GM12875 (cell line): Measurements from ENCODE around the gene HBS1L.

ENCODE experiments used
- H3K4me3 ChIP-seq: one replicate; pipeline ENCODE4 v1.5.1; 2011; ENCODE audit warnings: low read depth, low read length, control low read depth
- TF ChIP-seq, protein P1 (sequence below): IDR thresholded peaks from 2 replicates; pipeline ENCODE4 v1.5.1; 2011; ENCODE audit warnings: low read depth, mild to moderate bottlenecking, control low read depth, inconsistent platforms, low read length, moderate library complexity, borderline replicate concordance; ENCODE audit not compliant: insufficient read depth

The HBS1L gene

DNA sequence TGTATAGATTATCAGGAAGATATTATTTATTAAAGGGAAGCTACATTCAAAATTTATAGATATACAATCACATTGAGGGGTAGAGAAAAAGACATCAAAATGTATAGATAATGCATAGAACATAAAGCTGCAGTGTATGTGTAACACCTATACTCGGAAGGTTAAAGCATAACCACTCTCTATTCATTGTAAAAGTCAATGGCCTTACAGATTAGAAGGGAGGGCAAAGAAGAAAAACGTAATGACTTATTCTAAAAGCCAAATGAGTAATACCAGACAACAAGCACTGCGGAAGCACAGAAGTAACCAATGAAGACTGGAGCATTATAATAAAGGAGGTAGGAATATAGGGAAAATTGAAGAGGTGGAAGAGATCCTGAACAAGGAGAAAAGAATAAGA is 11.3 kb downstream of the HBS1L start:
- TF ChIP-seq, protein P1, sequence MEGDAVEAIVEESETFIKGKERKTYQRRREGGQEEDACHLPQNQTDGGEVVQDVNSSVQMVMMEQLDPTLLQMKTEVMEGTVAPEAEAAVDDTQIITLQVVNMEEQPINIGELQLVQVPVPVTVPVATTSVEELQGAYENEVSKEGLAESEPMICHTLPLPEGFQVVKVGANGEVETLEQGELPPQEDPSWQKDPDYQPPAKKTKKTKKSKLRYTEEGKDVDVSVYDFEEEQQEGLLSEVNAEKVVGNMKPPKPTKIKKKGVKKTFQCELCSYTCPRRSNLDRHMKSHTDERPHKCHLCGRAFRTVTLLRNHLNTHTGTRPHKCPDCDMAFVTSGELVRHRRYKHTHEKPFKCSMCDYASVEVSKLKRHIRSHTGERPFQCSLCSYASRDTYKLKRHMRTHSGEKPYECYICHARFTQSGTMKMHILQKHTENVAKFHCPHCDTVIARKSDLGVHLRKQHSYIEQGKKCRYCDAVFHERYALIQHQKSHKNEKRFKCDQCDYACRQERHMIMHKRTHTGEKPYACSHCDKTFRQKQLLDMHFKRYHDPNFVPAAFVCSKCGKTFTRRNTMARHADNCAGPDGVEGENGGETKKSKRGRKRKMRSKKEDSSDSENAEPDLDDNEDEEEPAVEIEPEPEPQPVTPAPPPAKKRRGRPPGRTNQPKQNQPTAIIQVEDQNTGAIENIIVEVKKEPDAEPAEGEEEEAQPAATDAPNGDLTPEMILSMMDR, result no peak

GRCh38 chr6:135038335-135038734 is 16.3 kb downstream of the HBS1L start:
- TF ChIP-seq, protein P1, result no peak
- no peak overlapping the region for H3K4me3 ChIP-seq

More for the DNA sequence above, 11.3 kb downstream of the HBS1L start:
- no peak overlapping the region for H3K4me3 ChIP-seq

DNA sequence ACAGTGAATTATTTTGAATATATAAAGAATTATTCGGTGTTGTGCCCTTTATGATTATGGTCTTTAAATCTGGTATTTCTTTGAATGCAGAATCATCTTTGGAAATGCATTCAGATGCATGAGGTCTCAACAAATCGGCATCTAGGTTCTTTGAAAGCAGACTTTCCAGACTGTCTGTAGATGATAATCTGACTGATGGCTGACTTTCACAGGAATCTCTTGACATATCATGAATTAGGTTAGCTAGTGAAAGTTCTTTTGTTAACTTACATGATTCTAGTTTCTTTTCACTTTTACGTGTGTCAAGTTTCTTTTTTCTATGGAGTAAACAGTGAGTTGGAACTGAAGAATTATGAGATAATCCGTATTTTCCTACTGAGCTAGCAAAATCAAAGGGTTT is 17.1 kb downstream of the HBS1L start:
- H3K4me3 ChIP-seq, result no peak overlapping the region
- TF ChIP-seq, protein P1, result no peak

DNA sequence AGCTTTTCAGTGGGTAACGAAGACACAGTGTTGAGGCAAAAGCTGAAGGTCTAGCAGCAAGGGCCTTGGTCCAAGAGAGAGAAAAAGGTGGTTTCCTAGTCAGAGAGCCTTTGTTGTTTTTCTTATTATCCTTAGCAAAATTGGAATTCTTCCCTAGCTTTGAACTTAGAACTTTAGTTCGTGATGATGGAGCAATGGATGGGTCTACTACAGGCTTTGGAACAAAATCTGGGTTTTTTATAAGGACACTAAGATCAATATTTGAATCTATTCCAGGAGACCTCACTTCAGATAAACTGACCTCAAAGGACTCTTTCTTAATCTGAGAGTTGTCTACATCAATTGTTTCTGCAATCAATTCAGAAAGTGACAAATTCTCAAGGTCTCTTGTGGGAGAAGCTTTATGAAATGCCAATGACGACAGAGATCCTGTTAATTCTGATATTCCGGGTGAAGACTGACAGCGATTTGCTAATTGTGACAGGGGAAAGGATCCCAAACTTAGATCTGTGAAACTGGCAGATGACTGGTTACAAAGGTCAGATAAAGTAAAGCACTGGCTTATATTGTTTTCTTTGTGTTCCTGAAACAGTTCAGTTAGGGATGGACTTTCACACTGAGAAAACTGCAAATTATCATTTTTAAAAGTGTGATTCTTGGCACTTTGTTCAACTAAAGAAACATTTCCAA is 17.7 kb downstream of the HBS1L start:
- TF ChIP-seq, protein P1, result no peak

GRCh38 chr6:135033238-135033637 is 21.4 kb downstream of the HBS1L start:
- TF ChIP-seq, protein P1, result no peak
- no peak overlapping the region for H3K4me3 ChIP-seq

More for the DNA sequence above, 17.7 kb downstream of the HBS1L start:
- H3K4me3 ChIP-seq, result no peak overlapping the region

- H3K4me3 ChIP-seq, result no peak overlapping the region
- TF ChIP-seq, protein P1, result no peak
Observed at GRCh38 chr6:135030532-135031178, 24.0 kb downstream of the HBS1L start.

- TF ChIP-seq, protein P1, result no peak
- H3K4me3 ChIP-seq, result no peak overlapping the region
Observed at GRCh38 chr6:135030056-135030473, 24.6 kb downstream of the HBS1L start.
